Endometrial microvascular endothelial cells (primary cell): Measurements from ENCODE around the gene EXD3. TPM values are rescaled to one million over a fixed set of nuclear protein-coding genes. Genes with fewer than 3 reads are reported as not detected.

Experiments used
- in situ Hi-C: cut with HindIII; loops from 2 replicates; pipeline ENCODE4 v1.10.0; 2017; ENCODE audit warnings: low sequenced_read_pairs, low pct_unique_long_range_greater_than_20kb; ENCODE audit errors: inconsistent ontology term
- total RNA-seq: library from RNA; depleted of rRNA; stranded (reverse); fragments of >200 nt; gene quantifications from one replicate; pipeline ENCODE4 v1.2.3, GENCODE V29; 2015; ENCODE audit errors: inconsistent ontology term

The EXD3 gene
- total RNA-seq, 1 donor from 2014 or later, result 4.0 TPM

DNA sequence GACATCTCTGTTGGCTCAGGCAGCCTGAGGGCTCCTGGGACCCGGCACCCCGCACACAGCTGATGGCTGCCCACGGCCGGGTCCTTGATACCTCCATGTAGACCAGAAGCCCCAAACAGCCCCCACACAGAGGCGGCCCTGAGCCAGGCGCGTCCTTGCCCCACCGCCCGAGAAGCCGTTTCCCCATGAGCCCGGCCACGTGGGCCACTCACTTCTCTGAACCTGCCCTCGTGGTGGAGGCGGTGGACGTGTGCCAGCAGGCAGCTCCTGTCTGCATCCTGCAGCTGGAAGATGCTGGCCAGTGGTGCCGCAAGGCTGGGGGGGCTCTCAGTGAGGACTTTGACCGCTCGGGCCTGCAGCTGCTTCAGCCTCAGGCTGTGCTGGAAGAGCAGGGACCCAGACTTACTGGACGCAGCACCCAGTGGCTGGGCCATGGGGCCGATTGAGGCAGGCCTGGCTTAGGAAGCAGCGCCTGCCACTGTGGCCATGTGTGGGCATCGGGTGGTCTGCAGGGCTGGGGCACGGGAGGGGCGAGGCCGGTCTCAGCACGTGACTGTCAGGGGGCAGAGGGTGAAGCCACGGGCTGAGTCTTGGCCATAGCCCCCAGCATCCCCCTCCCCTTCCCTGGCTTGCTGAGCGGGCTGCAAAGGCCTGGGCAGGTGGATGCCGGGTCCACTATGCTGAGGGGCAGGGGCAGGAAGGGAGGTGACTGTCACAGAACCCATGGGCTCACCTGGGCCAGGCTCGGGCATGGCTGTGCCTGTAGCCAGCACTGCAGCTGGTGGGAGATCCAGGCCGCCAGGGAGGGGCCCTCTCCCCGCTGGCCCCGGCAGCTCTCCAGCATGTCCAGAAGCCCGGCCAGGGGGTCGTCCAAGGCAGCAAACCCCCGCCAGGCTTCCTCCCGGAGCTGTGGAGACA lies 50.0 kb downstream of the EXD3 start:
- in situ Hi-C loops, result no loop called here

DNA sequence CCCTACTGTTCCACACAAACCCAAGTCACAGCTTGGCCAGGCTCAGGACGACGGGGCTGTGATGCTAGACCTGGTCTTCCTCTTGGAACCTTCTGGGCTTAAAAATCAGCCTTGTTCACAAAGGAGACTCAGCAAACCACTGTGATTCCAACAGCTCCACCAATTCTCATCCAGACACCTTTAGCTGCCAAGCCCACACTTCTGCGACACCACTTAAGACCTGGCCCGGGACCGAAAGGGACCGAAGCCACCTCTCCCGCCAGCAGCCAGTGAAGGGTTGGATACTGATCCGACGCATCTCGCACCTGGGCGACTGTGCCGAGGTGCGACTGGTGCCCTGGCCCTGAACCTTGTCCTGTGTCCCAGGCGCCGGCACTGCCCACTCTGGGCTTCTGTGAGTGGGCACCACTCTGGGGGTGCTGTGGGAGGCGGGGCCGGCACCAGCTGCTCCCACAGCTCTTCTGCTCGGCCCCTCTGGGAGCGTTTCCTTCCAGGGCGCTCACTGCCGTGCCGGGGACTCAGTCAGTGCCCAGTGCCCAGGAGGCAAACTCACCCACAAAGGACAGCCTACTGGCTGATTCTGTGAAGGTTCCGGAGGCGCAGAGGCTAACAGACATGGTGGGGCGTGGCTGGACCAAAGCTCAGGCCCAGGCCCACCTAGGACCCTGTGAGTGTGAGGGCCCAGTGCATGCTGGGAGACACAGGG lies 50.9 kb downstream of the EXD3 start:
- in situ Hi-C loops, result no loop called here

DNA sequence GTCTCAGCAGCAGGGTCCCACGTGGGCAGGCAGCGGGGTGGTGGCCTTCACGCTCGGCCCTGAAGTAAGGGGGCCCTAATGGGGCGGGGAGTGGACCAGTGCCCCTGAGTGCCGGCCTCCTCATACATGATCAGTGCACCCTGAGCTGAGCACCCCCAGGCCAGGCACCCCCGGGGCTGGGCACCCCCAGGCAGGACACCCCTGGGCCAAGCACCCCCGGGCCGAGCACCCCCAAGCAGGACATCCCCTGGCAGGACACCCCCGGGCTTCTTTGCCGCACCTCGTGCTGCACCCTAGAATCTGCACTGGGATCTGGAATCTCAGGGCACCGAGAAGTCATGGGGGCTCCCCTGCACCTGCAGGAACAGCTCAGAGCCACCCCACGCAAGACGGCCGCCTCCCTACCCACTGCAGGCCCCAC lies 51.4 kb downstream of the EXD3 start:
- in situ Hi-C loops, result no loop called here

DNA sequence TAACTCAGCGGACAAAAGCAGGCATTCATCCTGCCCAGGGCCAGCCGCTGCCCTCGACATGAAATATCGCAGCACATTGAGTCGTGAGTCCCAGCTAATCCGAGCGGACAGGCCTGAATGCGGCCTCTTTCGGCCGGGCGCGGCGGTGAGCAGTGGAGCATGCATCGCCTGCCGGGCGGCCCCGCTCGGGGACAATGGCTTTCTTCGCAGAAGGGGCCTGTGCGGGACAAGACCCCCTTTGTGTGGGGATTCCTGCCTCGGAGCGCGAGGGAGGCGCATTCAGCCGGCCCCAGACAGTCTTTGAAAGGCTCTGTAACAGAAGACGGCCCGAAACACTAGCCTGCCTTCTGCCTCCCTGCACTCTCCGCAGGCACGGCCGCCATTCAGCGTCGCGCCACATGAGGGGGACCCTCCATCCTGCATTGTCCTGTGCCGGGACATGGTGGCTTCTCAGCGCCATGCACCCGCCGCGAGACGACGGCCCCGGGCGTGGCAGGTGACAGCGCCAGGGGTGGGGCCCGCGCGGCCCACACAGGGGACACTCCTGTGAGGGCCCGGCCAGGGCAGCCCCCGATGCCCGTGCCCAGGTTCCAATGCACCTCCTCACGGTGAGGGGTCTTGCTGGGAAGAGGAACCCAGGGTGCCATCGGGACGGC lies 52.0 kb downstream of the EXD3 start:
- in situ Hi-C loops, result no loop called here

DNA sequence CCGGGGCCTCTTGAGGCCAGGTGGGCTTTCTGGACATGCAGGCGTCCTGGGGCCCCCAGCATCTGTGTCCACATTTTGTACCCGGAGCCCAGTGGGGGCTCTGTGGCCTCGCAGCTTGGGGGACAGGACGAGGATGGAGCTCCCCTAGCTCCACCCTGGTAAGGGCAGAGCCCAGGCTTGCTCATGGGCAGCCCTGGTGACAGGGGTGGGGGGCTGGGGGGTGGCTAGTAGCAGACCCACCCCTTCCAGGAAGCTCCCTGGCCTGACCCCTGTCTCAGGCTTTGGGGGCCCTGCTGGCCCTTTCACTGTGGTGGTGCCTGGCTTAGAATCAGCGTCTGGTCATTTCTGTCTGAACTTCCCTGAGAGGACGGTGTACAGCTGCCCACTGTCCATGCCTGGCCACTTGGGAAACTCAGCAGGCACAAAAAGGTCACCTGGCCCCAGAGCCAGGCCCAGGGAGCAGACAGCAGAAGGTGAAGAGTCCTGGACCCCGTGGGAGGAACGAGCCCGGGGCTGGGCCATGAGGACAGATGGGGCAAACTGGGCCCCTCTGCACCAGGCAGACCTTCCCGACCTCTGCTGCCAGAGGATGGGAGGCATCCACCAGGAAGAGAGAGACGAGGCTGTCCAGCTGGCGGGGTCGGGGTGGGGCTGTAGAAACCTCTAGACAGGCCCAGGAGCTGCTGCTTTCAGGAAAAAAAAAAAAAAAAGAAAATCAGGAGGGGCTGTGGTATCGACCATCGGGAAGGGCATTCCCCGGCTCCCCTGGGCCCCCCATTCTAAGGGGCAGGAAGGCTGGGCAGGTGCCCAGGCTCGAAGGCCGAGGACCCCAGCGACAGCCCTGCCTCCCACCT lies 52.8 kb downstream of the EXD3 start:
- in situ Hi-C loops, result no loop called here

DNA sequence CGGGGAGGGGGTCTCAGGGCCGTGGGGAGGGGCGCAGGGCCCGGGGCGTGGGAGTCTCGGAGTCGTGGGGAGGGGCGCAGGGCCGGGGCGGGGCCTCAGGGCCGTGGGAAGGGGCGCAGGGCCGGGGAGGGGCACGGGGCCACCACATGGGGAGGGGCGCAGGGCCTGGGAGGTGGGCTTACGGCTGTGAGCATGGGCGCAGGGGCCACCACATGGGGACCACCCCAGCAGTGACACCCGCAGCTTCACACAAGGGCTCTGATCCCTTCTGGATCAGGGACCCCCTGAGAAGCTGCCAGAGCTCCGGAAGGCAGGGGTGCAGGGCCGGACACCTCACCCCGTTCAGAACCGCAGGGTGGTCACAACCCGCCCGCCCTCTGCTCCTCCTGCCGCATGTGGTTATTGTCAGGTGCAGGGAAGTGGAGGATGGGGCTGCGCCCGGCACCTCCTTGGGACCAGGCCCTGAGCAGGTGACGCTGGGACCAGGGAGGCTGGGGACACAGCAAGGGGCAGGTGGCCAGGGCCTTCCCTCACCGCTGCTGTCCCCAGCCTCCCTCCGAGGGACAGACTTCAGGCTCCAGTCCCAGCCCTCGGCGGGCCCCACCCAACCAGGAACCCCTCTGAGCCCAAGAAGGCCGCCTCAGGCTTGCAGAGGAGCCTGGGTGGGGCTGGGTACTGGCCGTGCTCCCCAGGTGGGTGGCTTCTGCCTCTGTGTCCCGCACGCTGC lies 53.7 kb downstream of the EXD3 start:
- in situ Hi-C loops, result no loop called here

DNA sequence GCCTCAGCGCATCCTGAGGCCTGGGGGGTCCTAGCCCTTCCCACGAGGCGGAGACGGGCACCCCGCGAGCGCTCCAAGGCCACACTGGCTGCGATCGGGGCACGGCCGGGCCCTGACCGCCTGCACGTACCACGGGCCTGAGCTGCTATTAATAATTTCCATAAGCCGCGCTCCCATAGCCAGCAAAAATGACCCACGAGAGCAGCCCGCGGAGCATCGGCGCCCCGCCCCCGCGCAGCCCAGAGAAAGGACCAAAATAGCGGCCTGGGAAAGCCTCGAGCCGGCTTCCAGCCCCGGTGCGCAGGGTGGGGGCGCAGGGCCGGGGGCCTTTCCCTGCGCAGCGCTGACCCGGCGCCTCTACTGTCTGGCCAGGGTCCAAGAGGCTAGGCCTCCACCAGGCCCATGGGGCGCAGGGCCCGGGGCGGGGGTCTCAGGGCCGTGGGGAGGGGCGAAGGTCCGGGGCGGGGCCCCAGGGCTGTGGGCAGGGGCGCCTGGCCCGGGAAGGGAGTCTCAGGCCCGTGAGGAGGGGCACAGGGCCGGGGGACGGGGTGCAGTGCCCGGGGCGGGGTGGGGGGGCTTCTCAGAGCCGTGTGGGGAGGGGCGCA lies 54.4 kb downstream of the EXD3 start:
- in situ Hi-C loops, result no loop called here

DNA sequence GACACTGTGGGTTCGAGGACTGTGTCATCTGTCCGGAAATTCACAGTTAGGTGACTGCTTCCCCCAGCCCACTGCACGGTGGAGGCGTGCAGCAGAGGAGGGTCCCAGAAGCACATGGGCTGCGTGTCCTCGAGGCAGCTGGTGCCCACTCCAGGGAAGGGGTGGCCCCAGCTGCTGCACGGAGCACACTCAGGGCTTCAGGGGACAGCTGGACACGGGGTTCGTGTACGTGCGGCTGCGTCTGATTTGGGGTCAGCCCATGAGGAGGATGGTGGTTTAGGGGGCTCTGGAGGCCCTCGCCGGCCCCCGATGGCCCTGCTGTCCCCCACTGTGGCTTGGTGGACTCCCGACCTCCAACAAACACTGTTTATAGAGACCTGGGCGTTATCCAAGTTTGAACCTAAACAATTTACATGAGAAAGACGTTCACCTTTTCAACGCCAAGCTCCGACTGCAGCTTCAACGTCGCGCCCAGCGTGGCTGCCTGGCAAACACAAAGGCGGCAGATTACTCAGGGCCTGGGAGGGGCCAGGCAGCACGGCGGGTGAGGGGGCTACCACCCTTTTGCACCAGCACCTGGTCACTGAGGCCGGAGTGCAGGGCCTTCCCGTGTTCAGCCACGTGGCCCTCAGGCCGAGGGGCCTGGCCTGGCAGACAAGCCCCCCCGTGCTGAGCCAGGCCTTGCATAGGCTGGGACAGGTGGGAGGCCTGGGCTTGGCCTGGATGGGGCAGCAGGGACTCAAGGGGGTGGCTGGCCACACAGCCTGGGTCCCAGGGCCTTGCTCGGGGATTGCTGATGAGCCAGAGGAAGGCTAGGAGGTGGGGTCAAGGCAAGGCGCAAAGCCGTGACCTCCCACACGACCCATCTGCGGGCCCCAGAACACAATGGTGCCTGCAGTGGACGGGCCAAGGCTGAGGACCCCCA lies 55.2 kb downstream of the EXD3 start:
- in situ Hi-C loops, result no loop called here

DNA sequence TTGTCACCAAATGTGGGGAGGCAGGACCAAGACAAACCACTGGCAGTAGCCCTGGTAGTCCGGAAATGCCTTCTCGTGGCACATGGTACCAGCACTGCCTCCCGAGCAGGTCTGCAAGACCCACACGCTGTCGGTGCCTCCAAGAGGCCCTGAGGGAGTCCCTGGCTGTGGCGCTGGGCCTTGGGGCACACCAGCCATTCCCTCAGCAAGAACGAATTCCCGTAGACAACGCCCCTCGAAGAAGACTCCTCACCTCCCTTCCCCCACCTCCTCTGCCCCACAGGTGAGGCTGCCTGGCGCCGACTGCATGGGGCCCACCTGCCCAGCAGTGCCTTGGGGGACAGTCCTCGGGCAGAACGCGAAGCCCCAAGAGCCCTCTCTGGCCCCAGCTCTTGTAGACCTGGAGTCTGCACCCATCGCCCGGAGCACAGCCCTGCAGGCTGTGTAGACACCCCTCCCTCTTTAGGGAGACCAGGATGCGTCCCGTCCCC lies 56.0 kb downstream of the EXD3 start:
- in situ Hi-C loops, result no loop called here

DNA sequence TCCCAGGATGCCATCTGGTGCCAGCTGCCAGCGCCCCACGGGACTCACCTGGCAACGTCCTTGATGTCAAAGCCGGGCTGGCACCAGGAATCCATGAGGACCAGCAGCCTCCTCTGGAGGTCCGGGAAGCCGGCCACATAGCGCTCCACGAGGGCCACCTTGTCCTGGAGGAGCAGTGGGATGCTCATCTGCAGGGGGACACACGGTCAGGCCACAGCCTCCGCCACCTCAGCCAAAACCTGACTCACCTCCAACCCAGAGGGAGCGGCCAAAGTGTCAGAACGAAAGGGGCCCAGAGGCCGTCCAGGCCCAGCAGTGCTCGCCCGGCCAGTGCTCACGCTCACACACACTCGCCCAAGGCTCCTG lies 56.5 kb downstream of the EXD3 start:
- in situ Hi-C loops, result no loop called here

DNA sequence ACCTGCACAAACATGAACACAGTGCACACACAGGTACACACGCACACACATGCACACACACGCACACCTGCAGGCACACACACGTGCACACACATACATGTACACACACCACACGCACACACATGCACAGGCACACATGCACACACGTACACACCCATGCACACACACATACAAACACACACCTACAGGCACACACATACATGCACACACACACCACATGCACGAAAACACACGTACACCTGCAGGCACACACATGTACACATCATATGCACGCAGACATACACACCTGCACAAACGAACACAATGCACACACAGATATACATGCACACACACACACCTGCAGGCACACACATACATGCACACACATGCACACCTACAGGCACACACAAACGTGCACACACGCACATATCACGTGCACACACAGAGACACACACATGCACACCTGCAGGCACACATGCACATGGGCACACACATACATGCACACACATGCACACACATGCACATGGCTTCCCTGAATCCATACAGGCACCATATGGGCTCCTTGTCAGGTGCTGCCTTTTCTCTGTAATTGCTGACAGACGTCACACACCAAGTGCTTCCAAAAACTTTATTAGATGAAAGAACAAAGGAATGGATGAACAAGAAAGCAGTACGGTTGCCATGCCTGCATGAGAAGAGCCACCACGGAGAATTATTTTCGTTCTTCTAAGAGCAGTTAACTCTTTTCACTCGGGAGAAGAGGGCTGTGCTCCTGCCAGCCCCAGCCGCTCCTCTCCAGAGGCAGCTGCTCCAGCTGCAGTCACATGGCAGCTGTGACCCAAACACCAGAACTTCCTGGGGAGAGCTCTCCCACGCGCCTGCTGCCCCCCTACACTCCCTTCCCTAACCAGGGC lies 57.2 kb downstream of the EXD3 start:
- in situ Hi-C loops, result no loop called here

DNA sequence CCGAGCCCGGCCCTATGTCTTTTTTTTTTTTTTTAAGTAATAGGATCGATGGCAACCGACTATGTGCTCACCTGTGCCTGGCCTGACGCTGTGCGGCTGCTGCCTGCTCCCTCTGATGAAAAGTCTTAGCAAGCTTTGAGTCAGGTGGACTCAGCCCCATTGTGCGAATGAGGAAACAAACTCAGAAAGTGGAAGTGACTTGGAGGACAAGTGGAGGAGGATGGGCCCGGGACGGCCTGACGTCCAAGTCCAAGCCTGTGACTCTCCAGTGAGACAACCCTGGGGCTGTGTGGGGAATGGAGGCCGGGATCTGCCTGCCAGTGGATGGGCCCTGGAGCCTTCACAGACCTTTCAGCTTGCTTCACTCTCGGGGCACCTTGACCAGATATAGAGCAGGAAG lies 57.9 kb downstream of the EXD3 start:
- in situ Hi-C loops, result no loop called here

DNA sequence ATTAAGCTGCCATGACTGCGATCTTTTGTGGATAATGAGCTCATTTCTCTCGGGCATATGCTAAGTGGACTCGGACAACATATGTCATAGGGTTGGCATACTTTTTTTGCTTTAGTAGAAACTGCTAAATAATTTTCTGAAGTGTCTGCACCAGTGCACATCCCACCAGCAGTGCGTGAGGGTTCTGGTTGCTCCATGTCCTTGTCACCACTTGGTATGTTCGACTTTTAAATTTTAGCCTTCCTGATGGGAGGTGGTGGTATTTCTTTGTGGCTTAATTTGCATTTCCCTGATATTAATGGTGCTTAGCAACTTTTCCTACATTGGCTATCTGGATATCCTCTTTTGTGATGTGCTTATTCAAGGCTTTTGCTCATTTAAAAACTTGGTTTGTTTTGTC lies 63.1 kb downstream of the EXD3 start:
- in situ Hi-C loops, result no loop called here

DNA sequence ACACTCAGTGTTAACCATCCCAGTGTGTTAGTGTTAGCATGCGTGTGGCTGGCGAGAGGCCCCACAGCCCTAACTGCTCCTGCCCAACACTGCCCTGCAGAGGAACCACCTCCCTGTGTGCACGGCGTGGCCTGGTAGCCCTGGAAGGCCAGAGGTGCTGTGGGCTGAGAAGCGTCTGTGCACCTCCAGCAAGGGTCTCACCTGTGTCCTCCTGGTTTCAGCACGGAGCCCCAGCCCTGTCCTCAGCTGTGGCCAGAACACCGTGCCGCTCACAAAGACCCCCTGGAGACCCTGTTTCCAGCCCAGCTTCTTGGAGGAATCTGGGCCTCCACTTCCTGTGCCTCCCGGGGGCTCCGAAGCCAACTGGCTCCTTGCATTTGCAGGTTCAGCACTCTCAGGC lies 64.8 kb downstream of the EXD3 start:
- in situ Hi-C loops, result no loop called here

DNA sequence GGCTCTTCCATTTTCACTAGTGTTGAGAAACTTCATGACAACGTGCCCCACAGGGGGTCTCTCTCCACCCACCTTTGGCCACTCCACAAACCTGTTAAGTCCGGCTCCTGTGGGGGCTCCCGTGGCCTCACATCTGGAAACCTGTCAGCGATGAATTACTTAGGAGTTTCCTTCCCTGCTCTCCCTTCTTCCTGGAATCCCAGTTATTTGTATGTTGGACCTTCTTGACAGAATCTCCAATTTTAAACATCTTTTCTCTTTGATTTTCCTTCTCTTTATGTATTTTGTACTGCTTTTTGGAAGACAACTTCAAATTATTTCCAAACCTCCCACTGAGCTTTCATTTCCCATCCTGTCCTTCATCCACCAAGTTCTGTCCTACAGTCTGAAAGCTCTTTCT lies 65.8 kb downstream of the EXD3 start:
- in situ Hi-C loops, result no loop called here

DNA sequence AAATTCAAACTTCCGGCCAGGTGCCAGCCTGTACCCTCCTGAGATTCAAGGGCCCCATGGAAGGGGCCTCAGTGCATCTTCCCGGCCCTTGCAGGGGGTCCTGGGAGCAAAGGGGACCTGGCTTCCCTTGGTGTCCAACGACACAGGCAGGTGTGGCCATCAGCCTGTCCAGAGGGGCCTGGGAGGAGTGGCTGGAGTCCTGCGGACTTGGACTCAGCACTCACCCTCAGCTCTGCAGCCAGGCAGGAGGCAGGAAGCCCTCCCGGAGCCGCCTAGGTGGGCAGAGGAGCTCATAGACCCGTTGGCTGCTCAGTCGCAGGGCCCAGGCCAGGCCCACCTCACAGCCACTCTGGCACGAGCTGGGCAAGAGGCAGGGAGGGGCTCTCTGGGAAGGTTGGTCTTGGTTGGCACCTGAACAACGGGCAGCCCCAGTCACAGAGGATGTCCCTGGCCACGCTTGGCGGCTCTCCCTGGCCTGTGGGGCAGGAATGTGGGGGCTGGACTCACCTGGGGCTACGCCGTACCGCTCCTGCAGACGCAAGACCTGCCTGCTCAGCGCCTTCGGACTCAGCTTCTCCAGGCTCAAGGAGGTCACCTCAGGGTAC lies 67.1 kb downstream of the EXD3 start:
- in situ Hi-C loops, result no loop called here
